ENCODE measurements around the gene P2RY12.
"Not testable (repeated sequence)": the region's sequence is repeated elsewhere in the genome, so short reads cannot be mapped to it uniquely, and the experiment has no call there.

The P2RY12 gene

GRCh38 chr3:151393146-151393830 lies 8.7 kb upstream of the P2RY12 start:
- no peak for DNase-seq (ENCODE audit: low read depth)

- not testable (repeated sequence) for DNase-seq (ENCODE audit: low read depth)
Measured at GRCh38 chr3:151392191-151392590, 7.6 kb upstream of the P2RY12 start.

GRCh38 chr3:151391720-151392119 lies 7.2 kb upstream of the P2RY12 start:
- DNase-seq (ENCODE audit: low read depth), result no peak

- no peak for DNase-seq (ENCODE audit: low read depth)
Measured at GRCh38 chr3:151387842-151388241, 3.3 kb upstream of the P2RY12 start.

- DNase-seq (ENCODE audit: low read depth), result no peak
Measured at GRCh38 chr3:151387432-151387831, 2.9 kb upstream of the P2RY12 start.

- DNase-seq (ENCODE audit: low read depth), result no peak
Measured at GRCh38 chr3:151386056-151386455, 1.5 kb upstream of the P2RY12 start.

GRCh38 chr3:151383956-151384355 lies 597 bp downstream of the P2RY12 start:
- DNase-seq (ENCODE audit: low read depth), result no peak

- DNase-seq (ENCODE audit: low read depth), result no peak
Measured at GRCh38 chr3:151383111-151383510, 1.4 kb downstream of the P2RY12 start.

GRCh38 chr3:151382671-151383070 lies 1.9 kb downstream of the P2RY12 start:
- no peak for DNase-seq (ENCODE audit: low read depth)

- DNase-seq (ENCODE audit: low read depth), result no peak
Measured at GRCh38 chr3:151379083-151379734, 5.3 kb downstream of the P2RY12 start.

GRCh38 chr3:151377768-151378385 lies 6.7 kb downstream of the P2RY12 start:
- DNase-seq (ENCODE audit: low read depth), result no peak

GRCh38 chr3:151372063-151372820 lies 12.3 kb downstream of the P2RY12 start:
- no peak for DNase-seq (ENCODE audit: low read depth)

GRCh38 chr3:151371526-151371925 lies 13.0 kb downstream of the P2RY12 start:
- no peak for DNase-seq (ENCODE audit: low read depth)

- no peak for DNase-seq (ENCODE audit: low read depth)
Measured at GRCh38 chr3:151367448-151367847, 17.1 kb downstream of the P2RY12 start.

- DNase-seq (ENCODE audit: low read depth), result no peak
Measured at GRCh38 chr3:151366993-151367392, 17.6 kb downstream of the P2RY12 start.

GRCh38 chr3:151362751-151363174 lies 21.8 kb downstream of the P2RY12 start:
- DNase-seq (ENCODE audit: low read depth), result no peak

- no peak for DNase-seq (ENCODE audit: low read depth)
Measured at GRCh38 chr3:151357463-151357850, 27.1 kb downstream of the P2RY12 start.

GRCh38 chr3:151356794-151357462 lies 27.6 kb downstream of the P2RY12 start:
- no peak for DNase-seq (ENCODE audit: low read depth)

GRCh38 chr3:151351648-151352047 lies 32.9 kb downstream of the P2RY12 start:
- DNase-seq (ENCODE audit: low read depth), result no peak

GRCh38 chr3:151351219-151351618 lies 33.3 kb downstream of the P2RY12 start:
- no peak for DNase-seq (ENCODE audit: low read depth)

GRCh38 chr3:151350656-151351055 lies 33.9 kb downstream of the P2RY12 start:
- DNase-seq (ENCODE audit: low read depth), result no peak

- no peak for DNase-seq (ENCODE audit: low read depth)
Measured at GRCh38 chr3:151347432-151347831, 37.1 kb downstream of the P2RY12 start.

Data from CMK (cell line).